GM18861 (cell line): ENCODE measurements around the gene MIER2.
"Not testable (repeated sequence)": the region's sequence is repeated elsewhere in the genome, so short reads cannot be mapped to it uniquely, and the experiment has no call there.

Source experiments
- ATAC-seq: cut with Tn5 transposase; IDR thresholded peaks from one replicate; pipeline ENCODE4 v1.9.1; 2021; ENCODE audit not compliant: unreplicated experiment

The MIER2 gene

DNA sequence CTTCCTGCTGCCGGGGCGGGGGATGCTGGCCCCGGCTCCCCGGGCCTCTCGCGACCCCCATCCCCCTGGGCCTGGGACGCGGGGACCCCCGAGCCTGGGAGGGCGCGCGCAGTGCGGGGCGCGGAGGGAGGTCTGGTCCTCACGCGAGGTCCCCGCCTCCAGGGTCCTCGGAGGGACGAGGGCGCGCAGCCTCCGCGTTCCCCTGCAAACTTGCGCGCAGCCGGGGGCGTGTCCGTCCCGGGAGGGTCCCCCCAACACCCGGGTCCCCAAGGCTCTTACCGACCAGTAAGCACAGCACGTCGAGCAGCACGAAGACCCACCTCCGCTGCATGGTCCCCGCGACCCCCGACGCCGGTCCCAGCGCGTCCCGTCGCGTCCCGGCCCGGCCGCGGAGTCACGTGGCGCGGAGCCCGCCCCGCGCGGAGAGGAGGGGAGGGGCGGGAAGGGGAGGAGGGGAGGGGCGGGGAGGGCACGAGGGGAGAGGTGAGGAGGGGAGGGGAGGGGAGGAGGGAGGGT, 53.5 kb downstream of the MIER2 start, which contains the start of gene PLPP2:
Gene PLPP2 (minus strand): TSS at position 398 of the 516 bp plus-strand sequence. CDS start 67 bp downstream, at position 331.
- no peak for ATAC-seq

DNA sequence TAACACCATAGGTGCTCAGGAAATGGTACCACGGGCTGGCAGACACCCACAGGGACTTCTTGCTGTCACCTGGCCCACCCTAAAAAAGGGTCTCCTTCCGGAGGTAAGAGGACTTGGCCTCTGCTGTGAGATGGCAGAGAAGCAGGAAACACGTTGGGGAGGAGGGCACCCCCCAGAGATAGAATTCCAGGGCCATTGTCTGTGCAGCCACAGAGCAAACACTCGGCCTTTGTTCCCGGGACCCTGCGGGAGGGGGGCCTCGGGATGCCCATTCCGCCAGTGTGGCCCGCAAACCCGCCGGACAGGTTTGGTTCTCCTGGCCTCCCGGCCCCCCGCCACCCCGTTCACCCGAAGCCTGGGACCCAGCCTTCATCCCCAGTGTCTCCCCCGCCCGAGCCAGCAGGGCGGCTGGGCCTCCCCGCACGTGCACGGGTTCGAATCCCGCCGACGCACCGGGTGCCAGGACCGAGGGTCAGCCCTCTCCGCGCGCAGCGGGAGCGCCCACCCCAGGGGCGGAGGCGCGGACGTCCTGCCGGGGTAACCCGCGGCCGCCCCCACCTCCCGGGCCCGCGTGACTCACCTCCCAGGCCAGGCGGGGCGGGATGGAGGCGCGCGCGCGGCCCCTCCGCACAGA, 54.1 kb downstream of the MIER2 start:
- no peak for ATAC-seq

DNA sequence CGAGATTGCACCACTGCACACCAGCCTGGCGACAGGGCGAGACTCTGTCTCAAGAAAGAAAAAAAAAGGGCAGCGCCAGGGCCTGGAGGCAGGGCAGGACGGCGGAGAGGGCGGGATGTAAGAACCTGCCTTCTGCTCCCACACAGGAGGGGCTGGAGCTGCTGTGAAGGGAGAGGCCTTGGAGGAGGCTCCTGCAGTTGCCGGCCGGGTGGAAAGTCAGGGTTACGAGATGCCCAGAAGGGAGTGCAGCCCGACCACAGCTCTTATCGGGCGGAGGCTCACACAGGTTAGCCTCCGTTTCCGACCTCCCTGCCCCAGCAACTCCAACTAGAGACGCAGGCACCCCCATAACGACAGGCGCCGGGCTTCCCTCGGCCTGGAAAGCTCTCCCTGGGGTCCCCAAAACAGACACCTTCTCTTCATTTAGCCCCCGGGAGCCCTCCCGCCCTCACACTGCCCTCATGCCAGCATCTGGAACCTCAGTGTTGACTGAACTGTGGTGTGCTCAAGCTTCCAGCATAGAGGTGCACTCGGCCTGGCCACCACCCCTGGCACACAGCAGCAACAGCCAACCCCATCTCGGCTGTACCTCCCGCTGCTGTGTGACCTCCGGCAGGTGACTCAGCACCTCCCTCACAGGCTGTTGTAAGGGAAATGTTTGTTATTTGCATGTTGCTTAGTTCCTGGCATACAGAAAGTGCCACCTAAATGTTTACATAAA, 54.8 kb downstream of the MIER2 start:
- ATAC-seq, result no peak

DNA sequence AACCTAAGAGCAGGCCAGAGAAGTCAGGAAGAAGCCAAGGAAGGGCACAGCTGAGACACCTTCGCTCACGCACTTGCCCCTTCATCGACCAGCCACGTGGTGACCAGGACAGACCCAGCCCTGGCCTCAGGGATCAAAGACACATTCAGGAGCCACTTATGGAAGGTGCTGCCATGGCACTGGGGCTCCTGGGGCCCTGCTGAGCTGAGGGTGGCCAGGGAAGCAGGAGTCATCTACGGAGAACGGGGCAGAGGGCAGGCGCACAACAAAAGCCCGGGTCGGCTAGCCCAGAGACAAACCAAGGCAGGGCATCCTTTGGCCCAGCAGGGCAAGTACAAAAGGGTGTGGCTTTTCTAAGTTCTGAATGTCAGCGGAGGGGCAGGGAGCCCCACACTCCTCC, 55.7 kb downstream of the MIER2 start:
- ATAC-seq, result no peak

DNA sequence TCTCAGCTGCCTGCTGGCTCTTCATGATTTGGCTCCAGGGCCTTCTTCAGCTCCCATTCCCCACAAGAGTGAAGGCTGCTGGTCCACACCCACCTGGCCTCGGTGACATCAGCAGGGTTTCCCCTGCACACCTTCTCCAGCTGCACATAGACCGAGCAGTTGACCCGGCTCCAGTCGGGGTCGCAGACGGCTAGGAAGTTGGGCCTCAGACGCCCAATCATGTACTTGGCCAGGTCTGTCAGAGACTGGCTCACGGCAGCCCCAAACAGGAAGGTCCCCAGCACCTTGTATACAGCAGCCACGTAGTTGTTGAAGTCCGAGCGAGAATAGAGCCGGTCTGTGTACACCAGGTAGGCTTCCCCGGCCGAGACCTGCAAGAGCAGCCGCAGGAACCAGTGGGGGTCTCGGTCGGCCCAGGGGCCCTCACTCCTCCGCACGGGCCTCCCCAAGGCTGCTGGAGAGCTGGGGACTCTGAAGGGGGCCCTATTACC, 57.2 kb downstream of the MIER2 start:
- no peak for ATAC-seq

DNA sequence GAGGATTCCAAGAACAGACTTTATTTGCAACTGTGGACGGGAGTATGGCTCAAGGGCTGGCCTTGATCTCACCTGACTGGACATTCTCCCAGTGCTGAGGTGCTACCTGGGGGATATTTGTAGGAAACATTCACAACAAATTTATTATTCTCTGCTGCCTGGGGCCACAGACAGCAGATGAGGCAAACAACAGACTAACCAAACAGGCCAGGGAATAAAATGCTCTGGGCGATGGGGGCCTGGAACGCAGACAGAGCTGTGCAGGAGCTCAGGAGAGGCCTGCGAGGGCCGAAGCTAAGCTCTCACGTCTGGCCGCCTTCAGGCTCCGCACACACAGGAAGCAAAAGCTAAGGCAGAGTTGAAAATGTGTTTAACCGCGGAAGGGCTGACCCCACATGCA, 61.2 kb downstream of the MIER2 start:
- ATAC-seq, result no peak

DNA sequence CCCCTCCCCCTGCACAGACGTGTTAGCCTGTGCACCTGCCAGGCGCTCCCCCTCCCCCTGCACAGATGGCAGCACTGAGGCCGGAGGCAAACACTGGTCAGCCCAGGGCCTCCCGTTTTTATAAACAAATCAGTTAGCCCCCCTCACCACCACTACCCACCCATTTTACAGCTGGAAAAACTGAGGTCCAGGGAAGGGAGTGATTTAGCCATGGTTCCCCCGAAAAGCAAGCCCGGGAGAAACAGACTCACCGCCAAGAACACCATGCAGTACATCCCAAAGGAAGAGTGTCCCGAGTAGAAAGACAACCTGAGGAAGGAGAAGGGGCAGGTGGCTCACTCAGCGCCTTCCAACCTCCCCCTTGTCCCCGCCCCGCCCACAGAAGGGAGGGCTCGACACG, 62.1 kb downstream of the MIER2 start:
- ATAC-seq, result no peak

DNA sequence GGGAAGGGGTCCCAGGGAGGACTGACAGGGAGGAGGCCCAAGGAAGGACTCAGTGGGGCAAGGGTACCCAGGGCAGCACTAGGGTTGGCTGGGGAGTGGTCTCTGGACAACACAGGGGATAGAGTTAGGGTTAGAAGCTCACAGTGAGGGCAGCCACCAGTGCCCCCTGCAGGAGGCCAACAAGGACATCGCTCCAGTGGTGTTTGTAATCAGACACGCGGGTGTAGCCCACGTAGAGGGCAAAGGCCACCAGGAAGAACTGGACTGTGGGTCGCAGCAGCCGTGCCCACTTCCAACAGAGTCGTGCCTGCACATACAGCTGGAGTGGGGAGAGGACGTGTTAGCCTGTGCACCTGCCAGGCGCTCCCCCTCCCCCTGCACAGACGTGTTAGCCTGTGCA, 62.6 kb downstream of the MIER2 start:
- no peak for ATAC-seq

DNA sequence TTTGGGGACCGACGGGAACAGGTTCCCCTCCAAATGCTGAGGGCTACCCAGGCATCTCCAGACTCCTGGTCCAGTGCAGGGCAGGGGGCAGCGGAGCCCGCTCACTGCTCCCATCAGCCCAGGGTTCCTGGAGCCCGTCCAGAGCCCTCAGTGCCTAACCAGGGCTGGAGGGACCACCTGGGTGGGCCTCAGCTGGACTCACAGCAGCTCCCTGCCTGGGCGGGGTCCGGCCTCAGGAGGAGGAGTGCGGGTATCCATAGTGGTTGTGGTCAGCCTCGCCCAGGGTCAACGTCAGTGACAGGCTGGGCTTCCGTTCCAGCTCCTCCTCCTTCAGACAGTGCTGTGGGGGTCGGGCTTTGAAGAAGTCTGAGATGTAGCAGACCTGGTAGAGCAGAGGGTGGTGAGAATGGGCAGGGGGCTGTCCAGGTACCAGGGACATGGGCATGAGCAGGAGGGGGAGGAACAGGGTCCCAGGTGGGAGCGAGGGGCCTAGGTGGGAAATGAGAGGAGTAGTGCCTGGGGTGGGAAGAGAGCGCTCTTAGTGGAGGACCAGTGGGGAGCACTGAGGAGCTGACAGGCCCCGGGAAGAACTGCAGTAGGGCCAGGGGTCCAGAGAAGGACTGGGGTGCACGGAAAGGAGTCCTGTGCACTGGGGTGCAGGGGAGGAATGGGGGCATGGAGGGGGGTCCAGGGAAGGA, 63.3 kb downstream of the MIER2 start:
- ATAC-seq, result no peak

DNA sequence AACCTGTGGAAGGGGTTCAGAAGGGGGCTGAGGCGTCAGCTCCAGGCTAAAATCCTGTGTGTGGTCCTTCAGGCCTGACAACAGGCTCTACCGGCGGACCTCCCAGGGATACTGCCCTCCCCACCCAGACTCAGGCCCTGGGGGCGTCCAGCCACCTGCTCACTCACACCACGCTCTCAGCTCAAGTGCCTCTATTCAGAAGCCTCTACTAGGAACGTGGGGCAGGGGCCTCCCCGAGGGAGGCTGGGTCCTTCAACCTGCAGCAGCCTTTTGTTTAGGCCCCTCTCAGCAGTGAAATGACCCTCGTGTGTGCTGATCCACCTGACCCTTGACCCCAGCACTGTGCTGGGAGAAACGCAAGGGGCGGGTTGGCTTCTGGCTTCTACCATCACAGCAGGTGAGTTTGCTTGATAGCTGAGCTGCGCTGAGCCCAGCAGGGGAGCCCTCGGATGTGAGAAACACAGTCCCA, 64.0 kb downstream of the MIER2 start:
- no peak for ATAC-seq

DNA sequence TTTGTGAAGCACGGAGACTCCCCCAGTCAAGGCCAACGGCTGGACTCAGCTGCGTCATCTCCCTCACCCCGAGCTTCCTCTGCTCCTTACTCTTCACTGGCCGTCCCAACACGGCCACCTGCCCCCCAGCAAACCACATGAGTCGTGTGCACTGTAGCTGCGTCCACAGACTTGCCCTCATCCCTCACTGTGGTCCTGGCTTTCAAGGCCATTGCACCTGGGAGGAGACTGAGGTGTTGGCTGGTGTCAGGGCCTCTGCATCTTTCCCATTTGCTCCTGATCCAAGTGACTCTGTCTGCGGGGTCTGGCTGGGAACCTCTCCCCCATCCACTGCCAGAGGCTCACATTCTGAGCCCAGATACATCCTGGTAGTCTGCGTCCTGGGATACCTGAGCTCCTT, 64.9 kb downstream of the MIER2 start:
- ATAC-seq, result no peak

DNA sequence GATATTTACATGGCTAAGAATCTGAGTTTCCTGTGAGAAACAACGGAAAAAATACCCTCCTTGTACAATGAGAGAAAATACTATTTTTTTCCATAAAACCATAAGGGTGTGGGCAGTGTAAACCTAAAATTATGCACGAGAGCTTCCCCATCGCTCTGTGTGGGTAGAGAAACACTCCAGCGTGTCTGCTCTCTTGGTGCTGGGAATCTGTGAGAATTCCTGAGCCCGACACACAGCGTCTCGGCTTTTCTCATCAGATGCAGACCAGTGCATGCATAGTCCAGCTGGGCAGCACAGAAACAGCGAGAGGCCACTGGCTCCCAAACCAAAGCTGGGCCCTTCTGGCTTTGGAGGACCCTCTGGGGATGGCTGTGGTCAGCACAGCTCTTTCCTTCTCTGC, 65.4 kb downstream of the MIER2 start:
- ATAC-seq, result no peak

DNA sequence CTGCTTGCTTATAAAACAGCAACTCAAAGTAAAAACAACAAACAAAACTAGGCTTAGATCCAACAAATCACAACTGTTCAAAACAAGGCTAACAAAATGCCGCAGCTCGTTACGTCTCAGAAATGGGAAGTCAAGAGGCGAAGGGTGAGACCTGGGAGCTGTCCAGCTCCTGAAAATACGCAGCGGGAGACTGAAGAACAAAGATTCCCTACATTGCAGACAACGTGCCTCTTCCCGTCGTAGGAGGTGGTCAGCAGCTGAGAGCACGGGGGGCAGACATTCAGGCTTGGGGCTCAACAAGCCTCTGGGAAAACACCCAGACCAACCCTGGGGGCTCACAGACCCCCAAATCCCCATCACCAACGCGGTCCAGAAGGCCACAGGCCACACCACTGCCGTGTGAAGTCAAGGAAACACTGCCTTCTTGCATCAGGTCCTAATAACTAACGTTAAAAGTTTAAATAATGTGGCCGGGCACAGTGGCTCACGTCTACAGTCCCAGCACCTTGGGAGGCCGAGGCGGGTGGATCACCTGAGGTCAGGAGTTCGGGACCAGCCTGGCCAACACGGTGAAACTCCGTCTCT, 66.9 kb downstream of the MIER2 start:
- ATAC-seq, result no peak

DNA sequence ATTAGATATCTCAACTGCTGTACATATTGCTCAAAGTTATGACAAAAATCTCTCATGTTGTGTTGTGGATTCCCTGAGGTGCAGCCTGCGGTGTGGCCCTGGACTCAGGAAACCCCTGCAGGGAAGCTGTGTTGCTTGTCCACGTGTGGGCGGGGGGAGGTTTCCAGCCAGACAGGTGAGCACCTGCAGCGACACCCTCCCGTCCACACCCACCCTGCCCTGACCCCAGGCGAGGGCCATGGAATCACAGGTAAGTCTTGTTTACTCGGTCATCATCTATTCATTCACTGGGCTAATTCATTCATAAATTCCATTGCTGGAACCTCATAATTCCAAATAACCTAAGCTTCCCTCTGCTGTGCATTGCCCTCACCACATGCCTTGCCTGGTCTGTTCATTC, 67.5 kb downstream of the MIER2 start:
- no peak for ATAC-seq

DNA sequence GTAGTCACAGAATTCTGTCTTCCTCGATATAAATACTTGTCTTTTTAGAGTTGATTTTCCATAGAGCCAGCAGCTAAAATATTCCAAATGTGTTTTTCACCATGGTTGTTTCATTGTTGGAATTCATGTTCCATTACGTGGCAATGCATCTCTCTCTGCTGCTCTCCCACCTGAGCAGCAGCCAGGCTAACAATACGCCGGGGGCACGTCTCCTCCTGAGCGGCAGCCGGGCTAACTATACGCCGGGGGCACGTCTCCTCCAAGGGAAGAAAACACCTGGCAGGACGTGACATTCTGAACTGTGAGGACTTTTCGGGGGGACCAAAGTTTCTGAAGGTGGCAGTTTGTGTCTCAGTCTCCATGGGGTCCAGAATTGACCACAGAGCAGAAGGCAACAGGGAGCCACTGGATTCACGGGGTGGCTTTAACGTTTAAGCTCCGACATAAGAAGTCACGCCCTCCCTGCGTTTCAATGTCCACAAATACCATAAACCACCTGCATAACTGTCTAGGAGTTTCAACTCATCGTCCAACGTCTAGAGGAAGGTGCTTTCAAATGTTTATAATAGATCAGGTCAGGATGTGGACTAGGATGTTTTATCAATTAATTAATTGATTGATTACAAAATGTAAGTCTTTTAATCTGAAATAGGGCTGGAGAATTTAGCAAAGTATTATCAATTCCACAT, 68.5 kb downstream of the MIER2 start:
- no peak for ATAC-seq

DNA sequence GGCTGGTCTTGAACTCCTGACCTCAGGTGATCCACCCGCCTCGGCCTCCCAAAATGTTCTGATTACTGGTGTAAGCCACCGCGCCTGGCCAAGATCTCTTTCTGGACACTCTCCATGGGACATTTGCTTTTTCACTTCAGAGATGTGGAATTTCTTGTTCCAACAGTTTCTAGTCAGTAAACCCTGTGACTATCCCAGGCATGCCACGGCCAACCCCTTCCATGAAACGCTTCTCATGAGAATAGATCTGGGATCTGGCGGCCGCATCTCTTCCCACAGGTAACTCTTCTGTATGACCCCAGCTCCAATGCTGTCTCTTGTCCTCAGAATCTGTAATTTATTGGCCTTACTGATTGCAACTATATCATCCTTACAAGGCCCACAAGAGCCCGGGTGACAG, 69.6 kb downstream of the MIER2 start:
- no peak for ATAC-seq

DNA sequence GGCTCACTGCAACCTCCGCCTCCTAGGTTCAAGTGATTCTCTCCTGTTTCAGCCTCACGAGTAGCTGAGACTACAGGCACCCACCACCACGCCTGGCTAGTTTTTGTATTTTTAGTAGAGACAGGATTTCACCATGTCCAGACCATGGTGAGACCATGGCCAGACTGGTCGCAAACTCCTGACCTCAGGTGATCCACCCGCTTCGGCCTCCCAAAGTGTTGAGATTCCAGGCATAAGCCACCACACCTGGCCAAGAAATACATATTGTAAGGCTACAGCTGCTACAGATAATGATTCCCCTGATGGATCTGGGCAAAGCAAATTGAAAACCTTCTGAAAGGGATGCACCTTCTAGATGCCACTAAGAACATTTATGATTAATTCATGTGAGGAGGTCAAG, 71.2 kb downstream of the MIER2 start:
- ATAC-seq, result no peak

DNA sequence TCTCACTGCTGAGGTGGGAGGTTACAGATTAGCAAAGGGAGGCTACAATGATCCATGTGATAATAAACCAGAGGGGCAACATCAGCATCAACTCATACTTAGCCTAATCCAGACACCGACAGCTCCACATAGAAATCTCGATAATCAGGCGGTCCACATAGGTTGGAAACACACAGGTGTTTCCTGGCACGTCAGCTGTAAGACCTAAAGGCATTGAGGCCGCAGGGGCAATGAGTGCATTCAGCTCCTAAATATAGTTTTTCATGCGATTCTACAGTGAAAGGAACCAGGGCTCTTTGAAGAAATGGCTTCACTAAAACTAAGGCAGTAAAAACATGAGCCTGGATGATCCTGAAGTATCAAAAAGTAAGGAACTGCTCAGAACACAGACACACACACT, 72.7 kb downstream of the MIER2 start:
- no peak for ATAC-seq

DNA sequence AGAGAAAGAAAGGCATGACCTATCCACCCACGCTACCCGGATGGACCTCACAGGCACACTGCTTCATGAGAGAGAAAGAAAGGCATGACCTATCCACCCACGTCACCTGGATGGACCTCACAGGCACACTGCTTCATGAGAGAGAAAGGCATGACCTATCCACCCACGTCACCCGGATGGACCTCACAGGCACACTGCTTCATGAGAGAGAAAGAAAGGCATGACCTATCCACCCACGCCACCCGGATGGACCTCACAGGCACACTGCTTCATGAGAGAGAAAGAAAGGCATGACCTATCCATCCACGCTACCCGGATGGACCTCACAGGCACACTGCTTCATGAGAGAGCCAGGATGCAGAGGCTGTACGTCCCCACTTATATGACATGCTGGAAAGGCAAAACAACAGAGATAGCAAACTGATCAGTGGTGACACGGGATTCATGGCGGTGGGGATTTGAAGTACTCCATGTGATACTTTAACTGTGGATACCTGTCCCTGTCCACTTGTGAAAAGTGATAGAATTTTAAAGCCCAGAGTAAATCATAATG, 73.8 kb downstream of the MIER2 start:
- not testable (repeated sequence) for ATAC-seq

DNA sequence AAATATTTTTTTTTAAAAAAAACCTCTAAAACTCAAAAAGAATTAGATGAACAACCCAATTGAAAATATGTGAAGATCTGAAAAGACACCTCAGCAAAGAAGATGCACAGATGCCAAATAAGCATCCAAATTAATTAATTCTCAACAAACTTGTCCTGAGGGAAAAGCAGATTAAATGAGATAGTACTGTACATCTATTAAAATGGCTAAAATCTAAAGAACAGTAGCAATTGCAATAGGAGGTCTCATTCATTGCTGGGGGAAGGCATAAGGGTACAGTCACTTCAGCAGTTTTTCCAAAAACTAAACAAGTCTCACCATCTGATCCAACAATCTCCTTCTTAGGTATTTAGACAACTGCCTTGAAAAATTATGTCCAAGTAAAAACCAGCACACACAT, 75.4 kb downstream of the MIER2 start:
- no peak for ATAC-seq
